Neutrophil (primary cell): ENCODE results near the gene GPN1.

Experiments
- H3K27ac ChIP-seq: fragments of 200-600 bp; sonication (generic); 2 replicates; pipeline ENCODE4 v1.5.1; 2016; ENCODE audit warnings: mild to moderate bottlenecking, moderate library complexity
- H3K27me3 ChIP-seq: fragments of 200-600 bp; sonication (generic); 2 replicates; pipeline ENCODE4 v1.6.0; 2016; ENCODE audit warnings: mild to moderate bottlenecking
- H3K36me3 ChIP-seq: fragments of 200-600 bp; sonication (generic); 2 replicates; pipeline ENCODE4 v1.5.1; 2017
- H3K4me1 ChIP-seq, 2 experiments: fragments of 200-600 bp in 1 of 2; sonication (generic) in 1 of 2; 1 replicate in 1 of 2; 2 replicates in 1 of 2; pipeline versions ENCODE4 v1.5.1 to v1.6.1; 2013 to 2016; ENCODE audit warnings: low read depth in 1 of 2, low read length in 1 of 2, mild to moderate bottlenecking in 1 of 2, moderate library complexity in 1 of 2; ENCODE audit not compliant: control insufficient read depth in 1 of 2, insufficient read depth in 1 of 2
- H3K4me3 ChIP-seq, 2 experiments: fragments of 200-600 bp in 1 of 2; sonication (generic) in 1 of 2; 1 replicate in 1 of 2; 2 replicates in 1 of 2; pipeline ENCODE4 v1.5.1; 2013 to 2016; ENCODE audit warnings: low read depth in 1 of 2, low read length in 1 of 2, mild to moderate bottlenecking in 1 of 2, moderate library complexity in 1 of 2
- H3K9me3 ChIP-seq: fragments of 200-600 bp; sonication (generic); 2 replicates; pipeline ENCODE4 v1.5.1; 2016
- CTCF ChIP-seq: fragments of 200-600 bp; sonication (generic); IDR thresholded peaks from 2 replicates; pipeline ENCODE4 v1.5.1; 2016; ENCODE audit warnings: antibody characterized with exemption

GPN1 gene

DNA sequence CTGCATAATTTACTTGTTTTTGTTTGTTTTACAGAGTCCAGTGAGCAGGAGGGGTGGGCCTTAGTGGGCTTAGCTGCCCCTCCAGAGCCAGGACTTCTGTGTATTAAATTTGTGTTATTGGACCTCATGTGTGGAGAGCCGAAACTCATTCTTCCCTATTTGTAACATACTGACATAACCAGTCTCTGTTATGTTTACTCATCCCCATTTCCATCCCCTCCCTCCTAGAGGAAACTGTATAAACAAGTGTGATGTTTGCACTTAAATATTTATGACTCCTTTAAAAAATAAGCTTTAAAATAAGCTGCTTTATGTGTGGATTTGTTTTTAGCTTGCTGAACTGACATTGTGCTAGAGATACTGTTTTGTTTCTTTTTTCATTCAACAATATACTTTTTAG, 32.2 kb upstream of the GPN1 start:
- H3K27ac ChIP-seq: no peak overlapping the region
- H3K4me1 ChIP-seq: peaks cover 0 to 4% of the 10 kb centered on the region in 2 experiments
- H3K36me3 ChIP-seq: peaks cover 28% of the 10 kb centered on the region

GRCh38 chr2:27606611-27607010, 22.2 kb upstream of the GPN1 start:
- Histone ChIP-seq H3K27me3 (no peaks in the 10 kb centered on the region), H3K27ac (no peak overlapping the region), H3K9me3 (no peaks in the 10 kb centered on the region), H3K4me1 (no peaks in the 10 kb centered on the region), H3K4me3 (no peak overlapping the region), H3K36me3 (peaks cover 76% of the 10 kb centered on the region)
- no peak for TF ChIP-seq CTCF

More for the DNA sequence above, 32.2 kb upstream of the GPN1 start:
- no peaks in the 10 kb centered on the region for H3K27me3 ChIP-seq
- peaks cover 11% of the 10 kb centered on the region for H3K9me3 ChIP-seq
- H3K4me3 ChIP-seq: no peak overlapping the region
- no peak for TF ChIP-seq CTCF

GRCh38 chr2:27613985-27614384, 14.9 kb upstream of the GPN1 start:
- Histone ChIP-seq H3K4me3 (no peak overlapping the region), H3K4me1 (no peaks in the 10 kb centered on the region), H3K27me3 (no peaks in the 10 kb centered on the region), H3K9me3 (no peaks in the 10 kb centered on the region), H3K36me3 (peaks cover 48% of the 10 kb centered on the region), H3K27ac (no peak overlapping the region)
- no peak for TF ChIP-seq CTCF

- no peaks in the 10 kb centered on the region for H3K9me3 ChIP-seq
- H3K27ac ChIP-seq: no peak overlapping the region
- H3K27me3 ChIP-seq: no peaks in the 10 kb centered on the region
- no peak overlapping the region for H3K4me3 ChIP-seq
- H3K36me3 ChIP-seq: peaks cover 54% of the 10 kb centered on the region
- no peak for TF ChIP-seq CTCF
- H3K4me1 ChIP-seq: no peaks in the 10 kb centered on the region
These were observed 13.5 kb upstream of the GPN1 start for GRCh38 chr2:27615316-27615715.

GRCh38 chr2:27621524-27621923, 7.3 kb upstream of the GPN1 start:
- no peak for TF ChIP-seq CTCF
- Histone ChIP-seq H3K27ac (no peak overlapping the region), H3K36me3 (peaks cover 80% of the 10 kb centered on the region)

DNA sequence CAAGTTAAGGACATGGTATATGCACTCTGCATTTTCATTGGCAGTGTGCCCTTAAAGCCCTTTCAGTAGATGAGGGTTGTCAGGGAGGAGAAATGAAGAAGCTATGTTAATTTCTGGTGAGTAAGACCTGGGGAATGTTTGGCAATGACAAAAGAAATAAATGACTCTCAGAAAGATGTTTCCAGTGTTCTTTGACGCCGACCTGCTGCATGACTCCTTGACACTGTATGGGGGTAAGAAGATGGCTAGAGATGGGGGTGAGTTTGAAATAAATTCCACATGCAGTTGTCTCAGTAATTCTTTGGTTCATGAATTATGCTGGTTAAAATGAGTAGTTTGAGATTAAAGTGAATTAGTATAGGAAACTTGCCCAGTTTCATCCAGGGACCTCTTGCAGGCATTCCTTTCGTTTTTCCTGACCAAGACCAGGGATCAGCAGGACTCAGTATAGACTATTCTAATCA, 5.9 kb upstream of the GPN1 start:
- H3K36me3 ChIP-seq: peaks cover 65% of the 10 kb centered on the region
- no peaks in the 10 kb centered on the region for H3K27me3 ChIP-seq
- no peak for TF ChIP-seq CTCF
- H3K4me1 ChIP-seq: peaks cover 17 to 18% of the 10 kb centered on the region in 2 experiments
- no peak overlapping the region for H3K4me3 ChIP-seq
- no peaks in the 10 kb centered on the region for H3K9me3 ChIP-seq
- H3K27ac ChIP-seq: no peak overlapping the region

More at GRCh38 chr2:27621524-27621923, 7.3 kb upstream of the GPN1 start:
- H3K4me1 ChIP-seq: peaks cover 3 to 4% of the 10 kb centered on the region in 2 experiments
- H3K4me3 ChIP-seq: no peak overlapping the region
- H3K9me3 ChIP-seq: no peaks in the 10 kb centered on the region
- H3K27me3 ChIP-seq: no peaks in the 10 kb centered on the region
